ENCODE measurements around the gene ATP8A2. TPM values are rescaled to one million over a fixed set of nuclear protein-coding genes. Genes with fewer than 3 reads are reported as not detected.

ATP8A2 gene
- polyA plus RNA-seq, 1 donor from 2014 or later: 11.9 TPM

DNA sequence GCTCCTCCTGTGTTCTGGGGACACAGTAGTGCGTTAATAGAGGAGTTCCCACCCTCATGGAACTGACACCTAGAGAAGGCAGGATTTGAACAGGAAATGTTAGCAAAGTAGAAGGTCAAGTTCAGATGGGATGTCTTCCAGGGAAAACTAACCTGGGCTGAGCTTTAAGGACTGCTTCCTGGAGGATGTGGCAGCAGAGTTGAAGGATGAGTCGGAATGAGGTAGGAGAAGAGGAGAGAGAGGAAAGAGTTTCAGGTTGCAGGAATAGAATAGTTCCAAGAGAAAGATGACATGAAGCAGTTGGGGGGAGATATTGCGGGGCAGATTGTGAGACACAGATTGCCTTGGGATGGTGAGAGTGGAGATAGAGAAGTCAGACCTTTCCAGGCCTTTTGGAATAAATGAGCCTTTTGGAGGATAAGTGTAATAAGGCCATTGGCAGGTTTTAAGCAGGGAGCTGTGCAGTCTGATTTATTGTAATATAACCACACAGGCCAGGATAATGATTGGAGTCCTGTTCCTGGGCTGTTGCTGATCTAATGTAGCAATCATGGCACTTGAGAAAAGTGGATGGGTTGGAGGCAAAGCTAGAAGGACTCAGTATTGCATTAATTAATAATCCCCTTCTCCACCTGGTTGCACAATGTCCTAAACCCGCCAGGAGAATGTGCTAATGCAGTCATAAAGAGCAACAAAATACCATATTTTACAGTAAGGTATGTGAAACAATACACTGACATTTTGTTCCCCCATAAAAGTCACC, 474.6 kb downstream of the ATP8A2 start:
- H4K20me1 ChIP-seq (ENCODE audit: insufficient read depth): no peaks in the 10 kb centered on the region
- no peaks in the 10 kb centered on the region for H3K9me2 ChIP-seq (ENCODE audit: insufficient read depth, low read length)
- H3K79me2 ChIP-seq (replicated peaks; ENCODE audit: insufficient read depth, low read length): no peaks in the 10 kb centered on the region
- no peak overlapping the region for H3K4me3 ChIP-seq (ENCODE audit: low read length)
- no peak overlapping the region for H3K4me2 ChIP-seq (ENCODE audit: low read length)
- H3K36me3 ChIP-seq (ENCODE audit: insufficient read depth, low read length): no peaks in the 10 kb centered on the region
- H3K9me3 ChIP-seq (ENCODE audit: low read length): no peaks in the 10 kb centered on the region
- no peak overlapping the region for H2AFZ ChIP-seq (ENCODE audit: low read depth, low read length)
- no peak overlapping the region for H3K9ac ChIP-seq (ENCODE audit: low read length)
- H3K27me3 ChIP-seq (ENCODE audit: insufficient read depth, low read depth, low read length): no peaks in the 10 kb centered on the region
- no peak overlapping the region for H3K27ac ChIP-seq (ENCODE audit: low read length)
- H3F3A ChIP-seq (ENCODE audit: insufficient read depth, low read length, poor library complexity, severe bottlenecking): no peaks in the 10 kb centered on the region
- TF ChIP-seq POLR2AphosphoS5 (IDR thresholded peaks at IDR 0.05): no peak
- no peak for TF ChIP-seq SMC3 (conservative IDR thresholded peaks at IDR 0.05; ENCODE audit: poor library complexity)
- no peak for TF ChIP-seq EZH2 (IDR thresholded peaks at IDR 0.05; ENCODE audit: borderline replicate concordance, insufficient read depth, low read length, poor library complexity, severe bottlenecking)
- TF ChIP-seq, protein P1, sequence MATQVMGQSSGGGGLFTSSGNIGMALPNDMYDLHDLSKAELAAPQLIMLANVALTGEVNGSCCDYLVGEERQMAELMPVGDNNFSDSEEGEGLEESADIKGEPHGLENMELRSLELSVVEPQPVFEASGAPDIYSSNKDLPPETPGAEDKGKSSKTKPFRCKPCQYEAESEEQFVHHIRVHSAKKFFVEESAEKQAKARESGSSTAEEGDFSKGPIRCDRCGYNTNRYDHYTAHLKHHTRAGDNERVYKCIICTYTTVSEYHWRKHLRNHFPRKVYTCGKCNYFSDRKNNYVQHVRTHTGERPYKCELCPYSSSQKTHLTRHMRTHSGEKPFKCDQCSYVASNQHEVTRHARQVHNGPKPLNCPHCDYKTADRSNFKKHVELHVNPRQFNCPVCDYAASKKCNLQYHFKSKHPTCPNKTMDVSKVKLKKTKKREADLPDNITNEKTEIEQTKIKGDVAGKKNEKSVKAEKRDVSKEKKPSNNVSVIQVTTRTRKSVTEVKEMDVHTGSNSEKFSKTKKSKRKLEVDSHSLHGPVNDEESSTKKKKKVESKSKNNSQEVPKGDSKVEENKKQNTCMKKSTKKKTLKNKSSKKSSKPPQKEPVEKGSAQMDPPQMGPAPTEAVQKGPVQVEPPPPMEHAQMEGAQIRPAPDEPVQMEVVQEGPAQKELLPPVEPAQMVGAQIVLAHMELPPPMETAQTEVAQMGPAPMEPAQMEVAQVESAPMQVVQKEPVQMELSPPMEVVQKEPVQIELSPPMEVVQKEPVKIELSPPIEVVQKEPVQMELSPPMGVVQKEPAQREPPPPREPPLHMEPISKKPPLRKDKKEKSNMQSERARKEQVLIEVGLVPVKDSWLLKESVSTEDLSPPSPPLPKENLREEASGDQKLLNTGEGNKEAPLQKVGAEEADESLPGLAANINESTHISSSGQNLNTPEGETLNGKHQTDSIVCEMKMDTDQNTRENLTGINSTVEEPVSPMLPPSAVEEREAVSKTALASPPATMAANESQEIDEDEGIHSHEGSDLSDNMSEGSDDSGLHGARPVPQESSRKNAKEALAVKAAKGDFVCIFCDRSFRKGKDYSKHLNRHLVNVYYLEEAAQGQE (IDR thresholded peaks at IDR 0.05; ENCODE audit: borderline replicate concordance): no peak
- no peak for TF ChIP-seq RAD21 (conservative IDR thresholded peaks at IDR 0.05)
- TF ChIP-seq MXI1 (conservative IDR thresholded peaks at IDR 0.05; ENCODE audit: poor library complexity, severe bottlenecking): no peak
- TF ChIP-seq EP300 (conservative IDR thresholded peaks at IDR 0.05; ENCODE audit: poor library complexity, severe bottlenecking): no peak
- TF ChIP-seq TAF1 (IDR thresholded peaks at IDR 0.05; ENCODE audit: low read depth): no peak
- TF ChIP-seq, protein P2, sequence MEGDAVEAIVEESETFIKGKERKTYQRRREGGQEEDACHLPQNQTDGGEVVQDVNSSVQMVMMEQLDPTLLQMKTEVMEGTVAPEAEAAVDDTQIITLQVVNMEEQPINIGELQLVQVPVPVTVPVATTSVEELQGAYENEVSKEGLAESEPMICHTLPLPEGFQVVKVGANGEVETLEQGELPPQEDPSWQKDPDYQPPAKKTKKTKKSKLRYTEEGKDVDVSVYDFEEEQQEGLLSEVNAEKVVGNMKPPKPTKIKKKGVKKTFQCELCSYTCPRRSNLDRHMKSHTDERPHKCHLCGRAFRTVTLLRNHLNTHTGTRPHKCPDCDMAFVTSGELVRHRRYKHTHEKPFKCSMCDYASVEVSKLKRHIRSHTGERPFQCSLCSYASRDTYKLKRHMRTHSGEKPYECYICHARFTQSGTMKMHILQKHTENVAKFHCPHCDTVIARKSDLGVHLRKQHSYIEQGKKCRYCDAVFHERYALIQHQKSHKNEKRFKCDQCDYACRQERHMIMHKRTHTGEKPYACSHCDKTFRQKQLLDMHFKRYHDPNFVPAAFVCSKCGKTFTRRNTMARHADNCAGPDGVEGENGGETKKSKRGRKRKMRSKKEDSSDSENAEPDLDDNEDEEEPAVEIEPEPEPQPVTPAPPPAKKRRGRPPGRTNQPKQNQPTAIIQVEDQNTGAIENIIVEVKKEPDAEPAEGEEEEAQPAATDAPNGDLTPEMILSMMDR (IDR thresholded peaks at IDR 0.05; ENCODE audit: poor library complexity, severe bottlenecking): no peak

DNA sequence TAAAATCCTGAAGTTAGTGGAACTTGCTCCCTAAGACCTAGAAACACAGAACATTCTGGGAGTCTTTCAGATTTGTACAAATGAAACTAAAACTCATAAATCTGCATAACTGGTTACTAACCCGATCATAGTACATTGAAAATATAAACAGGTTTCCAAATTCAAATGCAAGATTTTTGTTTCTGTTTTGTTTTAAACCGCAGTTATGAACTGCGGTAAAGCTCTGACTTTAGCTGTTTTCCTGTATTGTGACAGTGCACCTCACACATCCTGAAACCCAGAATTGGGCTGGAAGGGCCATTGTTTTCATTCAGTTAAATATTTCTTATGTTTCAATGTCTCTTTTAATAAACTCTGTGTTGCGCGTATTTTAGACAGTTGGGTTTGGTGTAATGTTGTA, 475.4 kb downstream of the ATP8A2 start:
- Histone ChIP-seq H3K4me2 (ENCODE audit: low read length) (no peak overlapping the region), H3K9me3 (ENCODE audit: low read length) (no peaks in the 10 kb centered on the region), H3K36me3 (ENCODE audit: insufficient read depth, low read length) (no peaks in the 10 kb centered on the region), H3K27ac (ENCODE audit: low read length) (no peak overlapping the region), H3F3A (ENCODE audit: insufficient read depth, low read length, poor library complexity, severe bottlenecking) (no peaks in the 10 kb centered on the region), H3K9me2 (ENCODE audit: insufficient read depth, low read length) (no peaks in the 10 kb centered on the region), H3K79me2 (replicated peaks; ENCODE audit: insufficient read depth, low read length) (no peaks in the 10 kb centered on the region), H2AFZ (ENCODE audit: low read depth, low read length) (no peak overlapping the region), H3K9ac (ENCODE audit: low read length) (no peak overlapping the region), H3K4me3 (ENCODE audit: low read length) (no peak overlapping the region), H4K20me1 (ENCODE audit: insufficient read depth) (no peaks in the 10 kb centered on the region), H3K27me3 (ENCODE audit: insufficient read depth, low read depth, low read length) (no peaks in the 10 kb centered on the region)
- no peak for TF ChIP-seq MXI1 (conservative IDR thresholded peaks at IDR 0.05; ENCODE audit: poor library complexity, severe bottlenecking)
- TF ChIP-seq TAF1 (IDR thresholded peaks at IDR 0.05; ENCODE audit: low read depth): no peak
- no peak for TF ChIP-seq POLR2AphosphoS5 (IDR thresholded peaks at IDR 0.05)
- no peak for TF ChIP-seq SMC3 (conservative IDR thresholded peaks at IDR 0.05; ENCODE audit: poor library complexity)
- TF ChIP-seq, protein P1 (IDR thresholded peaks at IDR 0.05; ENCODE audit: borderline replicate concordance): no peak
- TF ChIP-seq RAD21 (conservative IDR thresholded peaks at IDR 0.05): no peak
- TF ChIP-seq, protein P2 (IDR thresholded peaks at IDR 0.05; ENCODE audit: poor library complexity, severe bottlenecking): no peak
- TF ChIP-seq EP300 (conservative IDR thresholded peaks at IDR 0.05; ENCODE audit: poor library complexity, severe bottlenecking): no peak
- no peak for TF ChIP-seq EZH2 (IDR thresholded peaks at IDR 0.05; ENCODE audit: borderline replicate concordance, insufficient read depth, low read length, poor library complexity, severe bottlenecking)
